HEK293 (cell line): ENCODE results near the gene IL15.

ENCODE experiments used
- BCL11A ChIP-seq: fragments of 450-650 bp; formaldehyde crosslinking; IDR thresholded peaks from 2 replicates; pipeline ENCODE4 v1.5.1; 2016; ENCODE audit warnings: low read depth, missing biosample characterization, missing genetic modification characterization
- GLI4 ChIP-seq: fragments of 450-650 bp; formaldehyde crosslinking; IDR thresholded peaks from 2 replicates; pipeline ENCODE4 v1.5.1; 2016; ENCODE audit warnings: missing biosample characterization, missing genetic modification characterization
- PRDM1 ChIP-seq: fragments of 450-650 bp; formaldehyde crosslinking; IDR thresholded peaks from 2 replicates; pipeline ENCODE4; 2016; ENCODE audit warnings: missing biosample characterization, missing genetic modification characterization
- SETDB1 ChIP-seq: IDR thresholded peaks from one replicate; pipeline ENCODE4 v1.6.1; 2017; ENCODE audit warnings: mild to moderate bottlenecking, low read length, moderate library complexity, mixed read lengths; ENCODE audit not compliant: insufficient read length
- TCF7L2 ChIP-seq: IDR thresholded peaks from 2 replicates; pipeline ENCODE4 v1.6.1; 2011; ENCODE audit warnings: low read depth, mild to moderate bottlenecking, inconsistent platforms, low read length, moderate library complexity, borderline replicate concordance
- ZBTB44 ChIP-seq: fragments of 450-650 bp; IDR thresholded peaks from 2 replicates; pipeline ENCODE4 v1.5.1; 2018; ENCODE audit warnings: missing biosample characterization, mild to moderate bottlenecking, missing genetic modification characterization
- ZNF366 ChIP-seq: fragments of 450-650 bp; formaldehyde crosslinking; conservative IDR thresholded peaks from 2 replicates; pipeline ENCODE4 v1.5.1; 2016; ENCODE audit warnings: missing biosample characterization, missing genetic modification characterization
- TF ChIP-seq, protein P1 (sequence below): fragments of 450-650 bp; formaldehyde crosslinking; IDR thresholded peaks from 2 replicates; pipeline ENCODE4 v1.5.1; 2016; ENCODE audit warnings: missing biosample characterization, missing genetic modification characterization, low read depth
- TF ChIP-seq, protein P2 (sequence below): fragments of 450-650 bp; formaldehyde crosslinking; IDR thresholded peaks from 2 replicates; pipeline ENCODE4 v1.5.1; 2016; ENCODE audit warnings: missing biosample characterization, missing genetic modification characterization
- TF ChIP-seq, protein P3 (sequence below): fragments of 450-650 bp; formaldehyde crosslinking; IDR thresholded peaks from 2 replicates; pipeline ENCODE4 v1.5.1; 2017; ENCODE audit warnings: missing biosample characterization, missing genetic modification characterization
- TF ChIP-seq, protein P4 (sequence below): fragments of 450-650 bp; formaldehyde crosslinking; IDR thresholded peaks from 2 replicates; pipeline ENCODE4 v1.5.1; 2016; ENCODE audit warnings: missing biosample characterization, missing genetic modification characterization
- TF ChIP-seq, protein P5 (sequence below): fragments of 450-650 bp; formaldehyde crosslinking; IDR thresholded peaks from 2 replicates; pipeline ENCODE4 v1.5.1; 2016; ENCODE audit warnings: missing biosample characterization, missing genetic modification characterization
- TF ChIP-seq, protein P6 (sequence below): fragments of 450-650 bp; formaldehyde crosslinking; IDR thresholded peaks from 2 replicates; pipeline ENCODE4 v1.5.1; 2016; ENCODE audit warnings: missing biosample characterization, missing genetic modification characterization

DNA sequence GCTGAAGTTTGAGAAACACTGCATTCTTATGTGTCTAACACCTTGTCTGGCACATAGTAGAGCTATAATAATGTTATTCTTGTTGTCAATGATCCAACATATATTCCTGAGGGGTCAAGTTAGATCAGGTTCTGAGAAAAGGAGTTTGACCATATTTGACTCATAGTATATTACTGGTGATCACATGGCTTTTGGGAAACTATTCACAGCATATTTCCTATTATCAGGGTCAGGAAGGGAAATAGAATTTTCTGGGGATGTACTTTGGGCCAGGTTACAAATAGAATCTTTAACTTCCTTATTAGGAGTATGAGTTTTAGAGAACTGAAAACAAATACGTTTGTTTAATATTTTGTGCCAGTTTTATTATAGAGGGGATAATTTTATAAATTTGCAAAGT is 11.6 kb downstream of the IL15 start:
- TF ChIP-seq BCL11A (tag by site-specific recombination) (no peak), PRDM1 (tag by site-specific recombination) (no peak), ZNF366 (no peak), ZBTB44 (tag by site-specific recombination) (no peak), GLI4 (tag by site-specific recombination) (no peak), TCF7L2 (no peak), SETDB1 (no peak)
- TF ChIP-seq, protein P1, sequence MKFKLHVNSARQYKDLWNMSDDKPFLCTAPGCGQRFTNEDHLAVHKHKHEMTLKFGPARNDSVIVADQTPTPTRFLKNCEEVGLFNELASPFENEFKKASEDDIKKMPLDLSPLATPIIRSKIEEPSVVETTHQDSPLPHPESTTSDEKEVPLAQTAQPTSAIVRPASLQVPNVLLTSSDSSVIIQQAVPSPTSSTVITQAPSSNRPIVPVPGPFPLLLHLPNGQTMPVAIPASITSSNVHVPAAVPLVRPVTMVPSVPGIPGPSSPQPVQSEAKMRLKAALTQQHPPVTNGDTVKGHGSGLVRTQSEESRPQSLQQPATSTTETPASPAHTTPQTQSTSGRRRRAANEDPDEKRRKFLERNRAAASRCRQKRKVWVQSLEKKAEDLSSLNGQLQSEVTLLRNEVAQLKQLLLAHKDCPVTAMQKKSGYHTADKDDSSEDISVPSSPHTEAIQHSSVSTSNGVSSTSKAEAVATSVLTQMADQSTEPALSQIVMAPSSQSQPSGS (tag by site-specific recombination) = no peak
- TF ChIP-seq, protein P2, sequence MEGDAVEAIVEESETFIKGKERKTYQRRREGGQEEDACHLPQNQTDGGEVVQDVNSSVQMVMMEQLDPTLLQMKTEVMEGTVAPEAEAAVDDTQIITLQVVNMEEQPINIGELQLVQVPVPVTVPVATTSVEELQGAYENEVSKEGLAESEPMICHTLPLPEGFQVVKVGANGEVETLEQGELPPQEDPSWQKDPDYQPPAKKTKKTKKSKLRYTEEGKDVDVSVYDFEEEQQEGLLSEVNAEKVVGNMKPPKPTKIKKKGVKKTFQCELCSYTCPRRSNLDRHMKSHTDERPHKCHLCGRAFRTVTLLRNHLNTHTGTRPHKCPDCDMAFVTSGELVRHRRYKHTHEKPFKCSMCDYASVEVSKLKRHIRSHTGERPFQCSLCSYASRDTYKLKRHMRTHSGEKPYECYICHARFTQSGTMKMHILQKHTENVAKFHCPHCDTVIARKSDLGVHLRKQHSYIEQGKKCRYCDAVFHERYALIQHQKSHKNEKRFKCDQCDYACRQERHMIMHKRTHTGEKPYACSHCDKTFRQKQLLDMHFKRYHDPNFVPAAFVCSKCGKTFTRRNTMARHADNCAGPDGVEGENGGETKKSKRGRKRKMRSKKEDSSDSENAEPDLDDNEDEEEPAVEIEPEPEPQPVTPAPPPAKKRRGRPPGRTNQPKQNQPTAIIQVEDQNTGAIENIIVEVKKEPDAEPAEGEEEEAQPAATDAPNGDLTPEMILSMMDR (tag by site-specific recombination) = no peak
- TF ChIP-seq, protein P3, sequence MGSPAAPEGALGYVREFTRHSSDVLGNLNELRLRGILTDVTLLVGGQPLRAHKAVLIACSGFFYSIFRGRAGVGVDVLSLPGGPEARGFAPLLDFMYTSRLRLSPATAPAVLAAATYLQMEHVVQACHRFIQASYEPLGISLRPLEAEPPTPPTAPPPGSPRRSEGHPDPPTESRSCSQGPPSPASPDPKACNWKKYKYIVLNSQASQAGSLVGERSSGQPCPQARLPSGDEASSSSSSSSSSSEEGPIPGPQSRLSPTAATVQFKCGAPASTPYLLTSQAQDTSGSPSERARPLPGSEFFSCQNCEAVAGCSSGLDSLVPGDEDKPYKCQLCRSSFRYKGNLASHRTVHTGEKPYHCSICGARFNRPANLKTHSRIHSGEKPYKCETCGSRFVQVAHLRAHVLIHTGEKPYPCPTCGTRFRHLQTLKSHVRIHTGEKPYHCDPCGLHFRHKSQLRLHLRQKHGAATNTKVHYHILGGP (tag by site-specific recombination) = no peak
- TF ChIP-seq, protein P4, sequence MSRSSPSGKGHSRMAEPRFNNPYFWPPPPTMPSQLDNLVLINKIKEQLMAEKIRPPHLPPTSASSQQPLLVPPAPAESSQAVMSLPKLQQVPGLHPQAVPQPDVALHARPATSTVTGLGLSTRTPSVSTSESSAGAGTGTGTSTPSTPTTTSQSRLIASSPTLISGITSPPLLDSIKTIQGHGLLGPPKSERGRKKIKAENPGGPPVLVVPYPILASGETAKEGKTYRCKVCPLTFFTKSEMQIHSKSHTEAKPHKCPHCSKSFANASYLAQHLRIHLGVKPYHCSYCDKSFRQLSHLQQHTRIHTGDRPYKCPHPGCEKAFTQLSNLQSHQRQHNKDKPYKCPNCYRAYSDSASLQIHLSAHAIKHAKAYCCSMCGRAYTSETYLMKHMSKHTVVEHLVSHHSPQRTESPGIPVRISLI = no peak
- TF ChIP-seq, protein P5, sequence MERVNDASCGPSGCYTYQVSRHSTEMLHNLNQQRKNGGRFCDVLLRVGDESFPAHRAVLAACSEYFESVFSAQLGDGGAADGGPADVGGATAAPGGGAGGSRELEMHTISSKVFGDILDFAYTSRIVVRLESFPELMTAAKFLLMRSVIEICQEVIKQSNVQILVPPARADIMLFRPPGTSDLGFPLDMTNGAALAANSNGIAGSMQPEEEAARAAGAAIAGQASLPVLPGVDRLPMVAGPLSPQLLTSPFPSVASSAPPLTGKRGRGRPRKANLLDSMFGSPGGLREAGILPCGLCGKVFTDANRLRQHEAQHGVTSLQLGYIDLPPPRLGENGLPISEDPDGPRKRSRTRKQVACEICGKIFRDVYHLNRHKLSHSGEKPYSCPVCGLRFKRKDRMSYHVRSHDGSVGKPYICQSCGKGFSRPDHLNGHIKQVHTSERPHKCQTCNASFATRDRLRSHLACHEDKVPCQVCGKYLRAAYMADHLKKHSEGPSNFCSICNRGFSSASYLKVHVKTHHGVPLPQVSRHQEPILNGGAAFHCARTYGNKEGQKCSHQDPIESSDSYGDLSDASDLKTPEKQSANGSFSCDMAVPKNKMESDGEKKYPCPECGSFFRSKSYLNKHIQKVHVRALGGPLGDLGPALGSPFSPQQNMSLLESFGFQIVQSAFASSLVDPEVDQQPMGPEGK (tag by site-specific recombination) = no peak
- TF ChIP-seq, protein P6, sequence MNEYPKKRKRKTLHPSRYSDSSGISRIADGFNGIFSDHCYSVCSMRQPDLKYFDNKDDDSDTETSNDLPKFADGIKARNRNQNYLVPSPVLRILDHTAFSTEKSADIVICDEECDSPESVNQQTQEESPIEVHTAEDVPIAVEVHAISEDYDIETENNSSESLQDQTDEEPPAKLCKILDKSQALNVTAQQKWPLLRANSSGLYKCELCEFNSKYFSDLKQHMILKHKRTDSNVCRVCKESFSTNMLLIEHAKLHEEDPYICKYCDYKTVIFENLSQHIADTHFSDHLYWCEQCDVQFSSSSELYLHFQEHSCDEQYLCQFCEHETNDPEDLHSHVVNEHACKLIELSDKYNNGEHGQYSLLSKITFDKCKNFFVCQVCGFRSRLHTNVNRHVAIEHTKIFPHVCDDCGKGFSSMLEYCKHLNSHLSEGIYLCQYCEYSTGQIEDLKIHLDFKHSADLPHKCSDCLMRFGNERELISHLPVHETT (tag by site-specific recombination) = no peak
